NCI-H2107 treated with DMSO at 0.1 percent for 48 hours (cell line): Measurements from ENCODE around the gene PLCD1.
A peak's percentile ranks its signal among the peaks of the same experiment; 100 is the strongest.

ENCODE experiments used
- DNase-seq: peaks from one replicate; lab custom pipeline; 2025; ENCODE audit not compliant: unreplicated experiment; lab: John Stamatoyannopoulos, UW

Gene PLCD1

DNA sequence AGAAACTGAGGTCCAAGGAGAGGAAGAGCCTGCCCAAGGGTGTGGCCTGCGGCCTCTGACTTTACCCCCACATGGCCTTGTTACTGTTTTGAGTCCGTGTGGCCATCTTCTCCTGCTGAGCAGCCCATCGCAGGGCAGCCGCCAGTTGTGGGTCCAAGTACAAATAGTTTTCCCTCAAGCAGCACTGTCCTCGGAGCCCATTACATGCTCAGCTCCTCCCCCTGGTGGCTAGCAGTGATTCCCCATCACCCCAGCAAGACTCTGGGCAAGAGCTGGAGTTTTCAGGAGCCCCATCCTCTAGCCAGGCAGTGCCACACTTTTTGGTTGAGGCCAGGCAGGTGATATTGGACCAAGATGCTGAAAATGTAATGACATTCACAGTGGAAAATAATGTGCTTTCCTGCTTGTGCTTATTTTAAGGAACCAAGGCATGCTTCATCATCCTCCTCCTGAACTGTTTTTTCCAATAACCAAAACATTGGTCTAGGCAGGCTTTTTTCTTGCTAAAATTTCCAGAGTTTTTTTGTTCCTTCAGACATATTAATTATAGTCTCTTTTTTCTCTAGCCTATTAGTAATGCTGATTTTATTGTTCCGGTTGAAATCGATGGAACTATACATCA, 62.1 kb downstream of the PLCD1 start:
- DNase-seq, result peak; percentile 8

DNA sequence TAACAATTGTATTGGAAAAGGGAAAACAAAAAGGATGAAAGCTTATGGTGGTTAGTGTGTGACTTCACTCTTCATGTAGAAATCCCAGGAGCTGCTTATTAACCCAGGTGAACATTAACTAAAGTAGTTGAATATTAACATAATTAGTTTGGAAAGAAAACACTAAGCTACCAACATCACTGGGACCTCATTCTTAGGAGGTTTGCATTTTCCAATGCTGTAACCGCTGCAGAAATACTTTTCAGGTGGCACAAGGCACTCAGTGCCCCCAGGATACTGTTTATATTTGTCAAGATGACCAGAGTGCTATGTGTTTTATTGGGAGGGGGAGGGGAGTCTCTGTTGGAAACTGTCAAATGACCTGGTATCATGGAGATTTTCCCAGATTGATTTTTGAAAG, 64.7 kb downstream of the PLCD1 start:
- no peak for DNase-seq

DNA sequence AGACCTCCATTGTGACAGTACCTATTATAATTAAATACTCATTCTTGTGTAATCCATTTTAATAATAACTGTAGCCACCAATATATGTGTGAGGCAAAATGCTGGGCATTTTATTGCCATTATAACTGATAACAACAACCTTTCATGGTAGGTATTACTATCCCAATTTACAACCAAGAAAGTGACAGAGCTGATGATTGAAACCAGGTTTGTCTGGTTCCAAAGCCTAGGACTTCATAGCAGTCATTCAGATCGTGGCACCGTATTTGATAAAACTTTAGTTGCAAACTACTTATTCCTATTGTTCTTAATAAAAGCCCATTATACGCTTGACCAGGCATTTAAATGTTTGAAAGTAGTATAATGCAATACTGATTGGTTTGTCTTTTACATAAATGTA, 65.3 kb downstream of the PLCD1 start:
- DNase-seq, result no peak

DNA sequence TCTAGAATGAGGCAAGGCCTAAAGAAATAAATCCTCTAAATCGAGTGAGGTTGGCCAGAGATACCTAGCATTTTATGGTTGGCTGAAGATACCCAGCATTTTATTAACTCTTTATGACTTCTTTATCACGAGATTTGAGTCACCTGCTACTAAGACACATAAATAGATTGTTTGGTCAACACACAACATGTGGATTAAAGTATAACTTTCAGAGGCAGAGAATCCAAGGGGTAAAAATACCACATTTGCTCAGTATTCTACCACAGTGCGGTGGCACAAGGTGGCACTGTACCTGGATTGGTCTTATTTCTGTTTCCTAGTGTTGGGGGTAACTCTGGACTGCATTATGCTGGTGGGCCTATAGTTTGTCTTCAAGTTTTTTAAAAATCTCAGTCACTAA, 65.8 kb downstream of the PLCD1 start:
- no peak for DNase-seq

DNA sequence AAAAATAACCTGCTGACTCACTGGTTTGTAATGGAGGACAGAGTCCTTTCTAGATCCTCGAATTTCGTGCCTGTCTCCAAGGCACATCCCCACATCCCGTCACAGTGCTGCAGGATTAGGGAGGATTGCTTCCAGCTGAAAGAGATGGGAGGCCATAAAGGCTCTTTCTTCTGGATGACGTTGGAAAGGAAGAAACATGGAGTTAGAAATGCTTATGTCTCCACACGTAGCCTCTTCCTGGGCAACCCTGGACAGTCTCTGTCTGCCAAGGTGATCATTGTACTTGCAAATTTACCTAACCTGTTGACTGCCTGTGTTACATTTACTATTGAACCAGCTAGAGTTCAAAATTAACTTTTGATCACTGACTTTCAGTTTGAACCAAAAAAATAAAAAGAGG, 66.4 kb downstream of the PLCD1 start:
- DNase-seq, result no peak

DNA sequence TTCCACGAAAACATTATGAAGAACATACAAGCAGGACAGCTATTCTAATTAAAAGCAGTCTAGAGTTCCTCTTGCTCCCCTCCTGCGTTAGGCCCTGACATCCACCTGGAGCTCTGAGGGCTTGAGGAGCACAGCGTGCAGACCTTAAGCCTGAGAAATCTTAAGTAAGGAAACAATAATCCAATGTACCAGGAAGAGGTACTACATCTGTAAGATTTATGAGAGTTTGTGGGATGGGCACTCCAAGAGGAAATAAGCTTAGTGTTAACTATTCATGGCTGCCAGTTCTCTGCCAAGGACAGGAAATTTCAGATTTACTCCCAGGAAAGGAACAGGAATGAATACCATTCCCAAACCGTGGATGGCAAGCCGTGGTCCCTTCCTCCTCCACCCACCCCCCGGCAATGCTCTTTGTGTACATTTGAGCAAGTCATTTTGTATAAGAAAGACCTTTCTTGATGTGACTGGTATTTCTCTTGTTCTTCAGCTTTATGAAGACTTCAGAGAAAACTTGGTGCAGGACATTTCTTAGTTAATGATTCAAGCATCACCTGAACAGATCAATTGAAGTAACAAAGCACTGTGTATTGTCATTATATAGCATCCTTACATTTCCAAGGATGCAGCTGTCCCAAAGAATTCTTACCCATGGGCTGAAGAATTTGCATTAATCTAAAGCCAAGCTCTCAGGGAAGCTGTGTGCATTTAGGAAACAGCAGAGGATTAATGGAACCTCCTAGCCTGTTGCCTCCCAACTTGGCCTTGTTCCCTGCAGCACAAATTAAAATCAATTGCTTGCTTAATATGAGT, 67.6 kb downstream of the PLCD1 start:
- DNase-seq, result no peak

DNA sequence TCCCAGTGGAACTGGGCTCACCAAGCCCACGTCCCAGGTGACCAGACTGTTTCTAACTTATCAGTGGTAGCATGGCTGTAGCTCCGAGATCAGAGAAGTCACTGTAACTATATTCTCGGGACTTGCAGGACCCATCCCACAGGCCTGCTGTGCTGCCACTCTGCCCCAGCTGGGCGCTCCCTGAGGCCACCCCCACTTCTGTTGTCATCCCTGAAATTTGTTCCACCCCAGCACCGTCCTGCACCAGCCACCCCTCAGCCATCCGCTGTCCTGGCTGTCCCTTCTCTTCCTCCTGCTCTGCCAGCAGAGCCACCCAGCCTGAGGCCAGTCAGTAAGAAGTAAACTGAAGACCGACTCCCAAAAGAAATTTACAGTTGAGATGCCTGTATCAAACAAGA, 71.9 kb downstream of the PLCD1 start:
- DNase-seq, result no peak
